C4-2B (cell line): Measurements from ENCODE around the gene ESRRA.

Experiments used
- H3K27ac ChIP-seq: fragments of 450-650 bp; 2 replicates; pipeline ENCODE4 v1.5.1; 2017
- CTCF ChIP-seq: fragments of 450-650 bp; conservative IDR thresholded peaks from 2 replicates; pipeline ENCODE4 v1.5.1; 2017; ENCODE audit warnings: mild to moderate bottlenecking
- ZFX ChIP-seq: fragments of 450-650 bp; IDR thresholded peaks from 2 replicates; pipeline ENCODE4 v1.6.1; 2017

Gene ESRRA

GRCh38 chr11:64334764-64335735, 29.7 kb downstream of the ESRRA start:
- no peak for TF ChIP-seq CTCF
- no peak for TF ChIP-seq ZFX
- no peak overlapping the region for H3K27ac ChIP-seq

GRCh38 chr11:64337538-64338249, 32.4 kb downstream of the ESRRA start:
- TF ChIP-seq CTCF (no peak), ZFX (no peak)
- H3K27ac ChIP-seq: no peak overlapping the region

GRCh38 chr11:64338716-64339115, 33.4 kb downstream of the ESRRA start:
- TF ChIP-seq CTCF: no peak
- no peak for TF ChIP-seq ZFX
- no peak overlapping the region for H3K27ac ChIP-seq

GRCh38 chr11:64339286-64339685, 34.0 kb downstream of the ESRRA start:
- no peak overlapping the region for H3K27ac ChIP-seq
- no peak for TF ChIP-seq ZFX
- TF ChIP-seq CTCF: no peak

- TF ChIP-seq CTCF: no peak
- TF ChIP-seq ZFX: no peak
- H3K27ac ChIP-seq: no peak within 1 kb of the TSS
Measured at GRCh38 chr11:64339754-64340408, 34.6 kb downstream of the ESRRA start, which contains the start of gene CCDC88B. TSS of gene CCDC88B (plus strand) at chr11:64340204. CDS start at chr11:64340267, 63 bp downstream.

GRCh38 chr11:64340671-64341335, 35.5 kb downstream of the ESRRA start:
- no peak for TF ChIP-seq CTCF
- no peak for TF ChIP-seq ZFX
- H3K27ac ChIP-seq: no peak overlapping the region
